C4-2B (cell line): ENCODE results near the gene FAM13B.

Experiments used
- H3K27ac ChIP-seq: fragments of 450-650 bp; 2 replicates; pipeline ENCODE4 v1.5.1; 2017
- ZFX ChIP-seq: fragments of 450-650 bp; IDR thresholded peaks from 2 replicates; pipeline ENCODE4 v1.6.1; 2017
- TF ChIP-seq, protein P1 (sequence below): fragments of 450-650 bp; conservative IDR thresholded peaks from 2 replicates; pipeline ENCODE4 v1.5.1; 2017; ENCODE audit warnings: mild to moderate bottlenecking

Gene FAM13B

DNA sequence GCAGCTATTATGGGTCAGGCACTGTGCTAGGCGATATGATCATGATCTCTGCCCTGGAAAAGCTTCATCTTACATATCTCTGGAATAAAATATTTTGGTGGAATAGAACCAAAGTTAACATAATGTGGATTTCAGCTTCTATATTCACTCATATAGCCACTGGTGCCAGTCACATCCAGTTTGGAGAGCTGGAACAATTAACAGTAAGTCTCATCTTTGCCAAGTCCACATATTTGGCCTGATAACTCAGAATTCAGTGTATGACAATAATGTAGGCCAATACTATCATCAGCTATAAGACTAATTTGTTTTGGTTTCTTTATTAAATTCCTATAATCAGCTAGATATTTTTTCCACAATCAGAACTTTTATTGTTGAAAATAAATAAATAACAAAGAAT lies 5.9 kb upstream of the FAM13B start:
- TF ChIP-seq, protein P1, sequence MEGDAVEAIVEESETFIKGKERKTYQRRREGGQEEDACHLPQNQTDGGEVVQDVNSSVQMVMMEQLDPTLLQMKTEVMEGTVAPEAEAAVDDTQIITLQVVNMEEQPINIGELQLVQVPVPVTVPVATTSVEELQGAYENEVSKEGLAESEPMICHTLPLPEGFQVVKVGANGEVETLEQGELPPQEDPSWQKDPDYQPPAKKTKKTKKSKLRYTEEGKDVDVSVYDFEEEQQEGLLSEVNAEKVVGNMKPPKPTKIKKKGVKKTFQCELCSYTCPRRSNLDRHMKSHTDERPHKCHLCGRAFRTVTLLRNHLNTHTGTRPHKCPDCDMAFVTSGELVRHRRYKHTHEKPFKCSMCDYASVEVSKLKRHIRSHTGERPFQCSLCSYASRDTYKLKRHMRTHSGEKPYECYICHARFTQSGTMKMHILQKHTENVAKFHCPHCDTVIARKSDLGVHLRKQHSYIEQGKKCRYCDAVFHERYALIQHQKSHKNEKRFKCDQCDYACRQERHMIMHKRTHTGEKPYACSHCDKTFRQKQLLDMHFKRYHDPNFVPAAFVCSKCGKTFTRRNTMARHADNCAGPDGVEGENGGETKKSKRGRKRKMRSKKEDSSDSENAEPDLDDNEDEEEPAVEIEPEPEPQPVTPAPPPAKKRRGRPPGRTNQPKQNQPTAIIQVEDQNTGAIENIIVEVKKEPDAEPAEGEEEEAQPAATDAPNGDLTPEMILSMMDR = no peak
- TF ChIP-seq ZFX = no peak
- H3K27ac ChIP-seq = no peak overlapping the region

GRCh38 chr5:138037907-138038633 lies 5.2 kb upstream of the FAM13B start:
- no peak overlapping the region for H3K27ac ChIP-seq
- TF ChIP-seq, protein P1 = no peak
- no peak for TF ChIP-seq ZFX

DNA sequence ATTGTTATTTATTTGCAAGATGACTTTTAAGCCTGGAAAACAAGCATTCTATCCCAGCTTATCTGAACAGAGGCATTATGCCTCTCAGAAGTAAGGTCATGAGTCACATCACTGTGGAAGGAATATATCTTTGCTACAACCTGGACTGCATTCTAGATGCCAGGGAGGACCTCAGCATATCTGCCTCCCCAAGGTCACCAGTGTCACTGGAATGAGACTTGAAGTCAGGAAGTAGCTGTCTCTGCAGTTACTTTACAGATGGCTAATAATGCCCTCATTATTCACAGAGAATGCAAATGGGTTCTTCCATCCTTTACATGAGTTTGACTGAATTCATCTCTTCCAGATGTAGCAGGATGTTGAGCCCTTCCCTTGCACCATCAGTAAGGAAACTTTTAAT lies 4.4 kb upstream of the FAM13B start:
- TF ChIP-seq, protein P1 = no peak
- no peak for TF ChIP-seq ZFX
- H3K27ac ChIP-seq = no peak overlapping the region

DNA sequence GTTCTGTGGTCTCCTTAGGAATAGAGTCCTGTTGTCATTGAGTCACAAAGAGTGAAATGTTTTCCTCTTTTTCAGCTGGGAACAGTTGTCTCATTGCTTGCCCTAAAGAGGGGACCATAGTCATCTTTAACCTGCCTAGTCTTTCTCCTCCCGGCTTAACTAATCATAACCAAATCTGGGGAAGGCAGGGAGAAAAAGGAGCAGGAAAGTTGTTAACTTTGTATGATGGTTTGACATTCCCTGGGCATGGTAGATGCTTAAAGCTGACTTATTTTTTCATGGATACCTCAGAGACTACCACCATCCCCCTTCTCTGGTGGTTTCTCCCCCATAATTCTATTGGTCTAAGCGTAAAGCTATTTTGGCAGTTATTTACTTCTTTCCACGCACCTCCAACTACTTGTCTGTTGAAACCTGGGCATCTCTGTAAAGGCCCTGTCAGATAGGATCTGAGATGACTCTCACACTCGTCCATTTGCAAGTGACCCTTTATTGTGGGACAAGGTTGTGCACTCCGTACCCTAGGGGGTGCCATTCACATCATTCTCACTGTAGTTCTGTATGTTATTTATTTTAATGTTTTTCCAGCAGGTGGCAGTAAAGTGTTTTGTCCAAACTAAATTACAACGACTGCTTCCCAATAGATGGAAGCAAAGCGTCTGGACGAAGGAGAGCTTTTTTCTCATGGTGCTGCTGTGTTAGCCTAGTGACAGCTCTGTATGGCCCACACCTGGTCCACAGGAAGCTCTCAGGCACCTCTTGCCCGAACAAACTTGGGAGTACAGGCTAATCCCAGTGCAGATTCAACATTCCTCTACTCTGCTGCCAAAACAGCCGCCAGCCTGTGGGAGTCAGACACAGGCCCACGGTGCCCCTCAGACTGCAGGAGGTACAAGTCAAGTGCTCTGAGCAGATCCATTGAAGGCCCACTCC lies 3.0 kb upstream of the FAM13B start:
- TF ChIP-seq, protein P1 = peak; percentile 96
- no peak for TF ChIP-seq ZFX
- no peak overlapping the region for H3K27ac ChIP-seq

GRCh38 chr5:138033907-138034306 lies 1.0 kb upstream of the FAM13B start:
- H3K27ac ChIP-seq = no peak overlapping the region
- TF ChIP-seq, protein P1 = no peak
- TF ChIP-seq ZFX = no peak

DNA sequence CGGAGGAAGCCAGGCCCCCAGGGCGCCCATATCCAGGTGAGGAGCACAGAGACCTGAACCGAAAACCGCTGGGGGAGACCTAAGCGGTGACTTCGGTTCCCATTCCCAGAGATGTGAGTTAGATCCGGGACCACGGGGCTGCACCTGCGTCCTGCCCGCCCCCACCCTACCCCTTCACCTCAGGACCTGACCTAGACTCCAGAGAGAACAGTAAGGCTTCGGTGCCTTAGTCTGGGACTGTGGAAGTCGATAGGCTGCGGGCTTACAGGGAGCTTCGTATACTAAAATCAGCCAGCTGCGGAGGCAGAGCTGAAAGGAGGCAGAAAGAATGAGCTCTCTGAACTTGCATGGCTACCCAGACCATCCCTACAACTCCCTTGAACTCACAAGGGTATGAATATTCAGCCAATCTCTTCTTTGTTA lies 518 bp upstream of the FAM13B start:
- TF ChIP-seq, protein P1 = no peak
- 0 out of 2 replicates have a peak, but pooled peaks have one; percentile 2 for TF ChIP-seq ZFX
- H3K27ac ChIP-seq = peak overlapping the region; percentile 97
